SW480 (cell line): ENCODE results near the gene ZDHHC24.

Source experiments
- DNase-seq: peaks from one replicate; pipeline ENCODE4 v3.0.0-alpha.2; 2016; ENCODE audit warnings: low spot score

ZDHHC24 gene

GRCh38 chr11:66473167-66473566 is 72.7 kb downstream of the ZDHHC24 start:
- DNase-seq: no peak

GRCh38 chr11:66472054-66472453 is 73.8 kb downstream of the ZDHHC24 start:
- DNase-seq: no peak

GRCh38 chr11:66471142-66471541 is 74.7 kb downstream of the ZDHHC24 start:
- no peak for DNase-seq
